K562 (cell line): ENCODE data around the gene SLC29A3. TPM values are rescaled to one million over a fixed set of nuclear protein-coding genes. Genes with fewer than 3 reads are reported as not detected.

Source experiments
- FOSL1 ChIP-seq: fragments of 200-800 bp; sonication (Bioruptor generic); conservative IDR thresholded peaks from 2 replicates; pipeline ENCODE4 v1.6.1; 2016; ENCODE audit warnings: missing genetic modification characterization, missing compliant biosample characterization
- MAZ ChIP-seq, 2 experiments: fragments of 450-650 bp in 1 of 2; sonication (generic) in 1 of 2; formaldehyde crosslinking; IDR thresholded peaks in 1 of 2; conservative IDR thresholded peaks in 1 of 2; 2 replicates each; pipeline versions ENCODE4 v1.4.0 to v1.5.0; 2020; ENCODE audit warnings: mild to moderate bottlenecking in 1 of 2, missing genetic modification reagents in 1 of 2
- NELFE ChIP-seq: IDR thresholded peaks from 2 replicates; pipeline ENCODE4 v1.6.1; 2011; ENCODE audit warnings: mild to moderate bottlenecking; ENCODE audit not compliant: insufficient read depth, insufficient read length
- OTX1 ChIP-seq: fragments of 450-650 bp; formaldehyde crosslinking; IDR thresholded peaks from 2 replicates; pipeline ENCODE4 v1.4.0; 2022; ENCODE audit warnings: mild to moderate bottlenecking
- PCBP1 ChIP-seq: fragments of 200-400 bp; formaldehyde crosslinking; IDR thresholded peaks from 2 replicates; pipeline ENCODE4 v1.6.1; 2018; ENCODE audit warnings: mild to moderate bottlenecking, low read depth, low read length; ENCODE audit not compliant: poor library complexity, severe bottlenecking
- RAD21 ChIP-seq, 2 experiments: fragments of 250-450 bp in 1 of 2; fragments of 450-650 bp in 1 of 2; sonication (Bioruptor Pico) in 1 of 2; formaldehyde crosslinking in 1 of 2; IDR thresholded peaks in 1 of 2; conservative IDR thresholded peaks in 1 of 2; 2 replicates each; pipeline versions ENCODE4 v1.4.0 to v1.8.0; 2020 to 2022; ENCODE audit warnings: mild to moderate bottlenecking in 2 of 2, moderate library complexity in 1 of 2
- SMC3 ChIP-seq: conservative IDR thresholded peaks from 2 replicates; pipeline ENCODE4 v1.6.1; 2011; ENCODE audit warnings: low read depth, low read length, improper control_type of control experiment; ENCODE audit not compliant: insufficient read depth
- STAG1 ChIP-seq: sonication (generic); formaldehyde crosslinking; IDR thresholded peaks from 2 replicates; pipeline ENCODE4 v1.5.0; 2020; ENCODE audit warnings: missing genetic modification reagents, borderline replicate concordance
- polyA plus RNA-seq, 8 experiments: library from polyadenylated mRNA; depleted of rRNA in 4 of 8; stranded (reverse) in 5 of 8; unstranded in 3 of 8; fragments of >200 nt; fragmentation: Nextera tagmentation in 2 of 8; fragmentation: Illumina TruSeq in 1 of 8; extraction: Ambion mirVana in 2 of 8; extraction: Trizol in 1 of 8; gene quantifications; 2 replicates each; pipeline versions ENCODE4 v1.2.1 to v1.2.3, GENCODE V29; 2011 to 2014; ENCODE audit warnings: inconsistent platforms in 1 of 8, missing spikeins in 1 of 8
- total RNA-seq, 7 experiments: library from RNA; depleted of rRNA in 6 of 7; stranded (reverse); fragments of >200 nt in 6 of 7; fragmentation: Illumina TruSeq in 2 of 7; extraction: Trizol in 2 of 7; gene quantifications; 2 replicates each; pipeline versions ENCODE4 v1.2.1 to v1.2.3, GENCODE V29; 2011 to 2021; ENCODE audit warnings: low replicate concordance in 1 of 7
- TF ChIP-seq, protein P1 (sequence below), 2 experiments: fragments of 450-650 bp; formaldehyde crosslinking in 1 of 2; IDR thresholded peaks; 2 replicates each; pipeline versions ENCODE4 v1.4.0 to v1.6.1; 2014 to 2020; ENCODE audit warnings: mild to moderate bottlenecking in 2 of 2, borderline replicate concordance in 1 of 2, low read depth in 1 of 2

SLC29A3 gene
- total and polyA plus RNA-seq, 9 of the 15 experiments (the other 6 are each of a cell fraction or from before 2014, with no cell fraction given) = 2.1 to 10.7 (median 4.6) TPM

- TF ChIP-seq, protein P1, sequence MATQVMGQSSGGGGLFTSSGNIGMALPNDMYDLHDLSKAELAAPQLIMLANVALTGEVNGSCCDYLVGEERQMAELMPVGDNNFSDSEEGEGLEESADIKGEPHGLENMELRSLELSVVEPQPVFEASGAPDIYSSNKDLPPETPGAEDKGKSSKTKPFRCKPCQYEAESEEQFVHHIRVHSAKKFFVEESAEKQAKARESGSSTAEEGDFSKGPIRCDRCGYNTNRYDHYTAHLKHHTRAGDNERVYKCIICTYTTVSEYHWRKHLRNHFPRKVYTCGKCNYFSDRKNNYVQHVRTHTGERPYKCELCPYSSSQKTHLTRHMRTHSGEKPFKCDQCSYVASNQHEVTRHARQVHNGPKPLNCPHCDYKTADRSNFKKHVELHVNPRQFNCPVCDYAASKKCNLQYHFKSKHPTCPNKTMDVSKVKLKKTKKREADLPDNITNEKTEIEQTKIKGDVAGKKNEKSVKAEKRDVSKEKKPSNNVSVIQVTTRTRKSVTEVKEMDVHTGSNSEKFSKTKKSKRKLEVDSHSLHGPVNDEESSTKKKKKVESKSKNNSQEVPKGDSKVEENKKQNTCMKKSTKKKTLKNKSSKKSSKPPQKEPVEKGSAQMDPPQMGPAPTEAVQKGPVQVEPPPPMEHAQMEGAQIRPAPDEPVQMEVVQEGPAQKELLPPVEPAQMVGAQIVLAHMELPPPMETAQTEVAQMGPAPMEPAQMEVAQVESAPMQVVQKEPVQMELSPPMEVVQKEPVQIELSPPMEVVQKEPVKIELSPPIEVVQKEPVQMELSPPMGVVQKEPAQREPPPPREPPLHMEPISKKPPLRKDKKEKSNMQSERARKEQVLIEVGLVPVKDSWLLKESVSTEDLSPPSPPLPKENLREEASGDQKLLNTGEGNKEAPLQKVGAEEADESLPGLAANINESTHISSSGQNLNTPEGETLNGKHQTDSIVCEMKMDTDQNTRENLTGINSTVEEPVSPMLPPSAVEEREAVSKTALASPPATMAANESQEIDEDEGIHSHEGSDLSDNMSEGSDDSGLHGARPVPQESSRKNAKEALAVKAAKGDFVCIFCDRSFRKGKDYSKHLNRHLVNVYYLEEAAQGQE (IDR thresholded peaks at IDR 0.05; ENCODE audit: borderline replicate concordance) = peak; percentile 73
- TF ChIP-seq, protein P1 (CRISPR knock-in tag; IDR thresholded peaks at IDR 0.05; ENCODE audit: low read depth) = no peak
- TF ChIP-seq OTX1 (CRISPR knock-in tag) (no peak), RAD21 (CRISPR knock-in tag; conservative IDR thresholded peaks at IDR 0.05 in 1 of 2, IDR thresholded peaks at IDR 0.05 in 1 of 2) (peak; percentile 61 to 80), SMC3 (peak; percentile 60), NELFE (no peak), PCBP1 (peak; percentile 25), FOSL1 (no peak), MAZ (CRISPR knock-in tag; conservative IDR thresholded peaks at IDR 0.05 in 1 of 2, IDR thresholded peaks at IDR 0.05 in 1 of 2) (peak in 1 of 2 experiments; percentile 49; a peak in 1 of 4 replicates), STAG1 (CRISPR knock-in tag) (peak; percentile 53; the same call in 1 of the 2 replicates)
These were observed 77.1 kb downstream of the SLC29A3 start (continued) for GRCh38 chr10:71396084-71396710.
